Suprapubic skin (tissue), 3 donors: ENCODE data around the gene GBF1.

Source experiments
- POLR2A ChIP-seq, 2 donors: fragments of 450-650 bp; IDR thresholded peaks; one replicate each; pipeline ENCODE4 v1.6.1; 2017; ENCODE audit warnings: antibody characterized with exemption in 2 of 2, mild to moderate bottlenecking in 2 of 2, moderate library complexity in 2 of 2
- TF ChIP-seq, protein P1 (sequence below), 2 donors: fragments of 200-600 bp in 1 of 2; fragments of 450-650 bp in 1 of 2; sonication (generic) in 1 of 2; IDR thresholded peaks; one replicate each; pipeline ENCODE4 v1.5.1; 2016 to 2019; ENCODE audit warnings: antibody characterized with exemption in 2 of 2, mild to moderate bottlenecking in 1 of 2, moderate library complexity in 1 of 2

DNA sequence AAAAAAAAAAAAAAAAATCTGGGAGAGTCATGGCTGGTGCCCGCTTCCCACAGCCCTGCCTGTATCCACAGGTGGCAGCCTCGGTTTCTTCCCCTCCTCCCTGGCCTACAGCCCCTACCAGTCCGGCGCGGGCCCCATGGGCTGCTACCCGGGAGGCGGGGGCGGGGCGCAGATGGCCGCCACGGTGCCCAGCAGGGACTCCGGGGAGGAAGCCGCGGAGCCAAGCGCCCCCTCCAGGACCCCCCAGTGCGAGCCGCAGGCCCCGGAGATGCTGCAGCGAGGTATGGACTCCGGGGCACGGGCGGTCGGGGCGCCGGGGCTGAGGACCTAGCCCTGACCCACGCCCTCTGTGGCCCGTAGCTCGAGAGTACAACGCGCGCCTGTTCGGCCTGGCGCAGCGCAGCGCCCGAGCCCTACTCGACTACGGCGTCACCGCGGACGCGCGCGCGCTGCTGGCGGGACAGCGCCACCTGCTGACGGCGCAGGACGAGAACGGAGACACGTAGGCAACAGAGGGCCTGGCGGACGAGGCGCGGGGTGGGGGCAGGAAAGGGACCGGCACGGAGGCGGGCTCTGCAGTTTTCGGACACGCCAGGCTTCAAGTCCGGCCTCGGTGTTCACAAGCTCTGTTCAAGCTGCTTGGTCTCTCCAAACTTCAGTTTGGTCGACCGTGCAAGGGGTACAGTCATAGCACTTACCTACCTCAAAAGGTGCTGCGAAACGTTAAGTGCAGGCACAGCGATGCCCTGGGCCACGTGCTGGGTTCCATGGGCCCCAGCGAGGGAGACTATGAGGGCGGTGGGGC is 154.1 kb downstream of the GBF1 start:
- TF ChIP-seq POLR2A (IDR thresholded peaks at IDR 0.05), result no peak
- TF ChIP-seq, protein P1, sequence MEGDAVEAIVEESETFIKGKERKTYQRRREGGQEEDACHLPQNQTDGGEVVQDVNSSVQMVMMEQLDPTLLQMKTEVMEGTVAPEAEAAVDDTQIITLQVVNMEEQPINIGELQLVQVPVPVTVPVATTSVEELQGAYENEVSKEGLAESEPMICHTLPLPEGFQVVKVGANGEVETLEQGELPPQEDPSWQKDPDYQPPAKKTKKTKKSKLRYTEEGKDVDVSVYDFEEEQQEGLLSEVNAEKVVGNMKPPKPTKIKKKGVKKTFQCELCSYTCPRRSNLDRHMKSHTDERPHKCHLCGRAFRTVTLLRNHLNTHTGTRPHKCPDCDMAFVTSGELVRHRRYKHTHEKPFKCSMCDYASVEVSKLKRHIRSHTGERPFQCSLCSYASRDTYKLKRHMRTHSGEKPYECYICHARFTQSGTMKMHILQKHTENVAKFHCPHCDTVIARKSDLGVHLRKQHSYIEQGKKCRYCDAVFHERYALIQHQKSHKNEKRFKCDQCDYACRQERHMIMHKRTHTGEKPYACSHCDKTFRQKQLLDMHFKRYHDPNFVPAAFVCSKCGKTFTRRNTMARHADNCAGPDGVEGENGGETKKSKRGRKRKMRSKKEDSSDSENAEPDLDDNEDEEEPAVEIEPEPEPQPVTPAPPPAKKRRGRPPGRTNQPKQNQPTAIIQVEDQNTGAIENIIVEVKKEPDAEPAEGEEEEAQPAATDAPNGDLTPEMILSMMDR (IDR thresholded peaks at IDR 0.05), result peak; percentile 88 to 98
